Inflammatory macrophage treated with lipopolysaccharide for 4 hours (primary cell): ENCODE data around the gene GRM8.

ENCODE experiments used
- DNase-seq: peaks from one replicate; pipeline ENCODE4 v3.0.0-alpha.2; 2020

GRM8 gene

DNA sequence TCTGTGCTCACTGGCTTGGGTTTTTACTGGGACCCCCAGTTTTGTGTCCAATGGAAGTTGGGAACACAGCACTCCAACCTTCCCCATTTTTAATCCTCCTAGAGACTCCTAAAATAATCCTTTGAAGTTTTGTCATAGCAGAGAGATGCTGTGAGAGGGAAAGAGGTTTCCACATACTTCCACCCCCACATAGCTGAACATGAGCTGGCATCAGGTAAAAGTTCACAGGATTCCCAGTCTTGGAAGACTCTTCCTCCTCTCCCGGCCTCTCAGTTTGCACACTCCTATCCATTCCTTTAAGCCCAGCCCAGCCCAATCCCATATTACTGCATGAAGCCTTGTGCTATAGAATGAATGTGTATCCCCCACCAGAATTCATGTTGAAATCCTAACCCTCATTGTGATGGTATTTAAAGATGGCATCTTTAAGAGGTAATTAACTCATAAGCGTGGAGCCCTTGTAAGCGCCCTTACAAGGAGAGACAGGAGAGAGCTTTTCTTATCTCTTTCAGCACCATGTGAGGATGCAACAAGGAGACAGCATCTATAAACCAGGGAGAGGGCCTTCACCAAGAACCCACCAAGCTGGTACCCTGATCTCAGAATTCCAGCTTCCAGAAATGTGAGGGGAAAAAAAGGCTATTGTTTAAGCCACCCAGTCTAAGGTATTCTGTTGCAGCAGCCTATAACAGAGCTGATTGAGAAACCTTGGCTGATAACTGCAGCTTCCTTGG lies 22.4 kb downstream of the GRM8 start:
- no peak for DNase-seq

- DNase-seq = no peak
Observed at GRCh38 chr7:127226685-127227374, 25.9 kb downstream of the GRM8 start.

- DNase-seq = no peak
Observed at GRCh38 chr7:127221731-127222130, 31.0 kb downstream of the GRM8 start.

DNA sequence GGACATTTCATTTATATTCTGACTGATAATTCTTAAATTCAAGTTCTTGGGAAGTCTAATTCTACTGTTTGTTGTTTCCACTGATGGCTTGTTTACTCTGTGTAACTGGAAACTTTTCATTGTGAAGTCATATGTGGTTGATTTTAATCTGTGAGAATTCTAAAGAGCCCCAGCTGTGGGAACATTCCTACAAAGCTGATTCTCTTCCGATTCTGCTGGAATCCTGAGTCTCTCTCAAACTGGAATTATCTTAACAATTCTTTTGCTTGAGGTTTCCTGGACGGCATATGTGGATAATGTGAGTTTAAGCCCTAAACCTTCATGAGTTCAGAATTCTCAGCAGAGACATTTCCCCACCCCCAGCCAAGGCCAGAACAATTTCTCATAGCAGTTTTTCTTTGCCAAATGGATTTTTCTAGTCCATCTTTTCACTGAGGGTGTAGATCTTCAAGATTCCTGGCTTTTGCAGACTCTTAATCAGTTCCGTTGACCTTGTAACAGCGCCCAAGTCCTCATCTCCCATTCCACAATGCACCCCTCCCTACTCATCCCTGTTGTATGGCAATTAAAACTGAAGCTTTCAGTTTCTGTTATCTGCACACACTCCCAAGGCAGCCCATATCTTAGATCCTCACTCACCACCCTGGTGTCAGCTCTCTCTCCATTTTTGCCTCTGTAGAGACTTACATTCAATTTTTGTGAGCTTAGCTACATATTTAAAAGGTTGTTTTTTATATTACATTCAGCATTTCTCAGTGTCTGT lies 37.6 kb downstream of the GRM8 start:
- DNase-seq = no peak

- no peak for DNase-seq
Observed at GRCh38 chr7:127209886-127210285, 42.9 kb downstream of the GRM8 start.

GRCh38 chr7:127208860-127209259 lies 43.9 kb downstream of the GRM8 start:
- DNase-seq = no peak

DNA sequence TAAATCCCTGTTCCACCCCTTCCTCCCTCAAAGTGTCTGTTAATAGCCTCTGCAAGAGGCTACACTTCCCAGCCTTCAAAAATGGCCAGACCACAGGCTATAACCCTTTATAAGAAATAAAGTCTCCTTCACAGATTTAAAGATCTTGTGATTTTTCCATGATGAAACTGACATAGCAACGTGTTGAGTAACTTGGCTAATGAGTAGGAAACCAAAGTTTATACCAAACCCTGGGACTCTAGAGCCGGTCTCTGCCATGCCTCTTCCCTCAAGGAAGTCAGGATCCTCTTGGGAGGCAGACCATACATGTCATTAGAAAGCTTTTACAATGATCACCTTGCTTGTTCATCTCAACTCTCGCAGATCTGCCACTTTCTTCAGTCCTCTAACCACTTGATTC lies 44.4 kb downstream of the GRM8 start:
- DNase-seq = no peak

DNA sequence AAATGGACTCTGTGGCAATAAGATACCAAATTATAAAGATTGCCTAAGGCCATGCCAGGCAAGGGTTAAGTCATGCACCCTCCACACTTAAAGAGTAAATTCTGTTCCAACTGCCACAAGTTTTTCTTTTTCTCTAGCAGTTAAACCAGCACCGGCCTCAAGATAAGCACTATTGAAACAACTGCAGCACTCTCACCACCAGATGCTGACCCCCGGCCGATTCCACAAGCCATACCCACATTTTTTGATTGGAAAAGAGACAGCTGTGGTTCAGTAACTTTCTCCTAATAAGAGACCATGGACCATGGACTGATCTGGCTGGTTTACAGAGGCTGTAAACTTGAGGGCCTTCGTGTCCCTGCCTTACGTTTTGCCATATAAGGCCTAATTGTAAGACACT lies 44.9 kb downstream of the GRM8 start:
- DNase-seq = no peak

DNA sequence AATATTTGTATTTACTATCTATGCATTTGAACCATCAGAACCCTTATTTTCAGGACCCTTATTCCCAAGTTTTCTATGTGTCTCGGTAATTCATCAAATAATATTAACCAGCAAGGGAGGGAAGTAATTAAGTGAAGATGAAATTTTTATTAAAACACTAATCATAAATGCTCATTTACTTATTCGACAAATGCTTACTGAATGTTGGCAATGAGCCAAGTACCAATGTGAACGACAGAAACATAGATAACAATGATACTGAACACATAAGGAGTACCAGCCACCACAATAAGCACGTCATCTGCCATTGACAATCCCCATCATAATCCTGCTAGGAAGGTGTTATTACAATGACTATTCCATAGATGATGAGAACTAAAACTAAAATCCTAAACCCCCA lies 45.5 kb downstream of the GRM8 start:
- no peak for DNase-seq

GRCh38 chr7:127194571-127194970 lies 58.2 kb downstream of the GRM8 start:
- no peak for DNase-seq

GRCh38 chr7:127189886-127190285 lies 62.9 kb downstream of the GRM8 start:
- no peak for DNase-seq

GRCh38 chr7:127189074-127189473 lies 63.7 kb downstream of the GRM8 start:
- DNase-seq = no peak

GRCh38 chr7:127187740-127188139 lies 65.0 kb downstream of the GRM8 start:
- DNase-seq = no peak

DNA sequence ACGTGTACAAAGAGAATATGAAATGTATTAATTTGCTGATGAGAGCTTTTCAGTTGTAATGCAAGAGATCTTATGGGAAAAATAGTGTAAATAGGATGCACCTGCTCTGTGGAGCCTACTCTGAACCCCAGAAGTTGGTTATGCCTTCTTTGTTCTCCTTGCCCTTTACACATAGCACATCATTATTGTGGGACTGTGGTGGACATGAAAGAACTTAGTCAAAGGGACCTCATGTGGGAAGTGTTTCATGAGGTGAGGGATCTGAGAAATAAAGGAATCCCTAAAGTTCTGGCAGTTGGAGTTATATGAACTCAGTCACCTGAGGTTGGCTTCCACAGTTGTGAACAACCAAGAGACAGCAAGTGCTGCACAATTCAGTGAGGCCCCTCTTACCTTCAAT lies 66.1 kb downstream of the GRM8 start:
- no peak for DNase-seq

DNA sequence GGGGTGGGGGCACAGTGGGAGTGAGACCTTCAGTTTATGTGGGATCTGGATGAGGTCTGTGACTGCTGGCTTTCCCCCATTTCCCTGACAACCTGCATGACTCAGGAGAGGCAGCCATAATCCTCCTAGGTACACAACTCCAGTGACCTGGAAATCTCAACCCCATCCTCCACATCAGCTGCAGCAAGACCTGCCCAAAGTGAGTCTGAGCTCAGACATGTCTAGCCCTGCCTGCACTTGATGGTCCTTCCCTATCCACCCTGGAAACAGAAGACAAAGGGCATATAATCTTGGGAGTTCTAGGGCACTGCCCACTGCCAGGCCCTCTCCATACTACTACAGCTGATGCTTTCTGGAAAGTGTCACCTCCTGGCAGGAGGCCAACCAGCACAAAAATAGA lies 75.6 kb downstream of the GRM8 start:
- DNase-seq = no peak

DNA sequence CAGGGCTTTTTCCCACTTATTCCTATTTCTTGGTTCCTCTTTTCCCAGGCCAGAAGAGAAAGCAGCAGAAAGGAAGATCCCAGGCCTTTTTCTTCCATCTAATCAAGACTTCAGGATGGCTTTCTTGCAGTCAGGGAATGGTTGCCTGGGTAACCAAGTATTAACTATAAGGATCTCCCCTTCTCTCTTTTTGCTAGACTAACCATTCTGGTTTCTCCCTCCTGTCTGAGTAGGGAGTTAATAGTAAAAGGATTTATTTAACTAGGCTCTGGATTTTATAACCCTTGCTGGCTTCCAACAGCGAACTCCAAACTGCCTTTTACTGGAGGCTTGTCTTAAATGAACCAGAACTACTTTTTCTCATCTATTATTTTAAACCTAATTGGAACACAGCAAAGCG lies 90.4 kb downstream of the GRM8 start:
- no peak for DNase-seq

GRCh38 chr7:127158659-127159058 lies 94.1 kb downstream of the GRM8 start:
- no peak for DNase-seq

- no peak for DNase-seq
Observed at GRCh38 chr7:127154958-127155357, 97.8 kb downstream of the GRM8 start.

DNA sequence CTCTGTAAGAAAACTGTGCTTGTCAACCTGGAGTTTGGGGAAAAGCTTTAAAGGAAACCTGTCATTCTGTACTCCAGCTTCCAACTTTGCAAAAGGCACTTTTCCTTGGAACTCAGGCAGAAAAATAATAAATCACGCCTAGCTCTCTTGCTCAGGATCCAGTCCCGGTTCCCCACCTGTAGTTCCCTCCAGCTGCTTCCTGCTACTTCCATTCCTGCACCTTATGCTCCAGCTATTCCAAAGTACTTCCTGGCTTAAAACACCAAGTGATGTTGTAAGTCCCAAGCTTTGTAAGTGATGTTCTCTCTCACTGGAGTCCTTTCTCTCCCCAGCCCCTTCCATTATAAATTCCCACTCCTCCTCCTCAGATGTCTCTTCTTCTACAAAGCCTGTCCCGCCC lies 98.6 kb downstream of the GRM8 start:
- no peak for DNase-seq

DNA sequence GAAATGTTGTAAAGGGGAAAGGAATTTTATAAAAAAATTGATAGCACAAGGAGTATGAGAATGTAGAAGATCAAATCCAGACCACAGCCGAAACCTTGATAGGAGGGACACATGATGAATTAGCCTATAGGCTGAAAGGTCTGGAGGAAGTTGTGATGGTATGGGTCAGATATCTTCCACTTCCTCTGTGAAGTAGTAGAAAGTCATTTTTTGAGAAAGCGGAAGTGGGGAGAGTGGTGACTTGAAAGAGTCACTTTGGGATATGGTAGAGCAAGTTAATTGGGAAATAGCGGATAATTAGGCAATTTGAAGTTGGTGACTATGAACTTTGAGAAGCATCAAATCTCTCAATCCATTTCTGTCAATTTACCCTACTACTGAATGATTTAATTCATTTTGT lies 99.4 kb downstream of the GRM8 start:
- no peak for DNase-seq

DNA sequence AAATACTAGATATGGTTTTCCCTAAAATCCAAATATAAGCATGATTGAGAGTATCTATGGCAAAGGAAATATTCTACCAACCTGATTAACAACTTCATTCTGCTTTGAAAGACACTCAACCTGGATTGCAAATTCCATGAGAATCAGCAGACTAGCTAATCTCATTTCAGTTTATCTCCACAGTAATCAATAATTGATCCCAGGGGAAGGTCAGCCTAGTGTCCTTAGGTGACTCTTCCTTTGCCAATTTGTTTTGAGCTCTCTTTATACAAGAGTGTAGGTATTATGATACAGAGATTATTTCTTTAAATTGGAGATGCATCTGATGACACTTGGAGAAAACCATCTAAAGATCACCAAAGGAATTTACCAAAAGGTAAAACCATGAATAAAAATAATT lies 100.3 kb downstream of the GRM8 start:
- DNase-seq = no peak

- DNase-seq = no peak
Observed at GRCh38 chr7:127151379-127151778, 101.4 kb downstream of the GRM8 start.

GRCh38 chr7:127150543-127150942 lies 102.2 kb downstream of the GRM8 start:
- DNase-seq = no peak
